ENCODE results near the gene TJP1. TPM values are rescaled to one million over a fixed set of nuclear protein-coding genes. Genes with fewer than 3 reads are reported as not detected.
"Not testable (repeated sequence)": the region's sequence is repeated elsewhere in the genome, so short reads cannot be mapped to it uniquely, and the experiment has no call there.

The TJP1 gene
- total RNA-seq, 1 donor from 2014 or later, result not detected

- H3K4me3 Mint-ChIP-seq, result no peak overlapping the region
- H3K36me3 Mint-ChIP-seq (ENCODE audit: low read depth), result no peaks in the 10 kb centered on the region
- DNase-seq, result no peak
- H3K4me1 Mint-ChIP-seq, result no peaks in the 10 kb centered on the region
- H3K9me3 Mint-ChIP-seq, result no peaks in the 10 kb centered on the region
- no peak overlapping the region for H3K27ac Mint-ChIP-seq
- peaks cover 10% of the 10 kb centered on the region for H3K27me3 Mint-ChIP-seq
- intact Hi-C loops (cut with micrococcal nuclease), result no loop called here
These were observed 47.4 kb downstream of the TJP1 start for GRCh38 chr15:29774900-29775299.

- no peaks in the 10 kb centered on the region for H3K9me3 Mint-ChIP-seq
- no peaks in the 10 kb centered on the region for H3K36me3 Mint-ChIP-seq (ENCODE audit: low read depth)
- H3K27me3 Mint-ChIP-seq, result peaks cover 10% of the 10 kb centered on the region
- H3K4me3 Mint-ChIP-seq, result no peak overlapping the region
- H3K27ac Mint-ChIP-seq, result no peak overlapping the region
- DNase-seq, result no peak
- intact Hi-C loops (cut with micrococcal nuclease), result no loop called here
- no peaks in the 10 kb centered on the region for H3K4me1 Mint-ChIP-seq
These were observed 48.5 kb downstream of the TJP1 start for GRCh38 chr15:29773816-29774215.

DNA sequence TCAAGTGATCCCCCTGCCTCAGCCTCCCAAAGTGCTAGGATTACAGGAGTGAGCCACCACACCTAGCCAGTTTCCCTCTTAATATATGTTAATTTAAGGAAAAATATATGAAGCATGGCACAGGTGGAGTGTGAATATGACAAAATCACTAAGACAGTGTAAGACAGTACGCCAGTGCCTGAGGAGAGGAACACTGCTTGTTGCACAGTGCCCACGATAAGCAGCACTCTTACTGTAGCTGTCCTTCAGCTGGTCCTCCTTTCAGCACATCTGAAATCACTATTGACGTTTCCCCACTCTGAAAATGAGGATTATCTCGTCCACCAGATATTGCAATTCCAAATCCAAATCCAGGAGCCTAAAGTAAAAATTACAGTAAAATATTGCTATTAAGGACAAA lies 49.3 kb downstream of the TJP1 start:
- Mint-ChIP-seq H3K4me1 (no peaks in the 10 kb centered on the region), H3K27me3 (peaks cover 6% of the 10 kb centered on the region), H3K4me3 (no peak overlapping the region), H3K9me3 (no peaks in the 10 kb centered on the region), H3K36me3 (ENCODE audit: low read depth) (no peaks in the 10 kb centered on the region), H3K27ac (no peak overlapping the region)
- intact Hi-C loops (cut with micrococcal nuclease), result no loop called here
- no peak for DNase-seq

DNA sequence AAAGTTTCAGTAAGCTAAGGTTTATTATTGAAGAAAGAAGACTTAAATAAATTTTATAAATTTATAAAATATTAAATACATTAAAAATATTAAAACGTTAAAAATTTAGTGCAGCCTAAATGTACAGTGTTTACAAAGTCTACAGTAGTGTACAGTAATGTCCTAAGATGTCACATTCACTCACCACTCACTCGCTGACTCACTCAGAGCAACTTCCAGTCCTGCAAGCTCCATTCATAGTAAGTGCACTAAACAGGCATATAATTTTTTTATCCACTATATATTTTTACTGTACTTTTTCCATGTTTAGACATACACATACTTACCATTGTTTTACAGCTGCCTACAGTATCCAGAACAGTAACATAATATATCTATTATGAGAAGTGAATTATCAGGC lies 51.5 kb downstream of the TJP1 start:
- H3K36me3 Mint-ChIP-seq (ENCODE audit: low read depth), result no peaks in the 10 kb centered on the region
- peaks cover 6% of the 10 kb centered on the region for H3K27me3 Mint-ChIP-seq
- H3K27ac Mint-ChIP-seq, result no peak overlapping the region
- H3K9me3 Mint-ChIP-seq, result no peaks in the 10 kb centered on the region
- DNase-seq, result no peak
- intact Hi-C loops (cut with micrococcal nuclease), result no loop called here
- no peak overlapping the region for H3K4me3 Mint-ChIP-seq
- H3K4me1 Mint-ChIP-seq, result no peaks in the 10 kb centered on the region

DNA sequence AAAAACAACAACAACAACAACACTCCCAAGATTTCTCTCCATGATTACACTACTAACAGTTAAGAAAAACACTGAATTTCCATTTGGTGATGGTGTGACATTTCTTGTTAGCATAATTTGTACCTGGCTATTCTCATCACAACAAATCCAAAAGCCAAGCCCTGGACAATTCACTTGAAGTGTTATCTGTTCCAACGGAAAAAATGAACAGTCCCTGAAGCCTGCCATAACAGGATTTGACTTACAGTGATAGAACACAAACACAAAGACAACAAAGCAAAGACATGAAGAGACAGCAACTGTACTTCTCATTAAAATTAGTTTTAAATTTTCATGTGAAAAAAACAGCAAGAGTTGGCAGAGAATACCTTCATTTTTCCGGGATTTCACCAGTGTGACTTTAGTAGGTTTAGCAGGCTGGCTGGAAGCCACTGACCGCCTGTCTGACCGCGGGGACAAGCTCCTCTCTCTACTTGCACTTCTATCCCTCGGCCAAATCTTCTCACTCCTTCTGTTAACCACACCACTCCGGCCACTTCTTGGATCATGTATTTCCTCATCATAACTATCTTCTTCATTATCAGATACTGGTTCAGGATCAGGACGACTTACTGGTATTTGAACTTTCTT lies 56.3 kb downstream of the TJP1 start:
- Mint-ChIP-seq H3K27me3 (peaks cover 4% of the 10 kb centered on the region), H3K27ac (no peak overlapping the region), H3K9me3 (no peaks in the 10 kb centered on the region), H3K4me1 (no peaks in the 10 kb centered on the region), H3K4me3 (no peak overlapping the region), H3K36me3 (ENCODE audit: low read depth) (no peaks in the 10 kb centered on the region)
- intact Hi-C loops (cut with micrococcal nuclease), result no loop called here
- no peak for DNase-seq

DNA sequence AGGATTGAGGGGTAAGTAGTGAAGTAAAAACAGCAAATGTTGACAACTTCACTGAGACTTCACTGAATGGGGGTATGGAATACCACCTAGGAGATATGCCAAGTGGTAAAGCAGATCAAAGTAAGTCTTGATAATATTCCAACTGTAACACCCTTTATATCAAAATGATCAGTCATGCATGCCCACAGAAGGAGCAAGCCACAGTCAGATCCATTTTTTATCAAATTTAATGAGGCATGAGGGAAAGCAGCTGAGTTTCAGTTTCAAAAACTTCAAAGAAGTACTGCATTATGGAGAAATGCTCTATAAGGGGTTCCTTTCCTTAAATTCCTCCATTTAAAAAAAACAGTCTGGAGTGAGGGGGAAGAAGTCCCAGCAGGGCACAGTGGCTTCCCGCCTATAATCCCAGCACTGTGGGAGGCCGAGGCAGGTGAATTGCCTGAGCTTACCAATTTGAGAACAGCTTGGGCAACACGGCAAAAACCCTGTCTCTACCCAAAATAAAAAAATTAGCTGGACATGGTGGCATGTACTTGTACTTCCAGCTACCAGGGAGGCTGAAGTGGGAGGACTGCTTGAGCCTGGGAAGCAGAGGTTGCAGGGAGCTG lies 56.9 kb downstream of the TJP1 start:
- Mint-ChIP-seq H3K36me3 (ENCODE audit: low read depth) (no peaks in the 10 kb centered on the region), H3K4me1 (no peaks in the 10 kb centered on the region), H3K9me3 (no peaks in the 10 kb centered on the region), H3K27me3 (peaks cover 4% of the 10 kb centered on the region), H3K27ac (no peak overlapping the region), H3K4me3 (no peak overlapping the region)
- intact Hi-C loops (cut with micrococcal nuclease), result no loop called here
- DNase-seq, result no peak

GRCh38 chr15:29759596-29759995 lies 62.7 kb downstream of the TJP1 start:
- Mint-ChIP-seq H3K4me3 (no peak overlapping the region), H3K27ac (no peak overlapping the region), H3K9me3 (no peaks in the 10 kb centered on the region), H3K36me3 (ENCODE audit: low read depth) (no peaks in the 10 kb centered on the region), H3K4me1 (no peaks in the 10 kb centered on the region), H3K27me3 (peaks cover 10% of the 10 kb centered on the region)
- intact Hi-C loops (cut with micrococcal nuclease), result no loop called here
- no peak for DNase-seq

GRCh38 chr15:29756358-29757267 lies 65.7 kb downstream of the TJP1 start:
- Mint-ChIP-seq H3K36me3 (ENCODE audit: low read depth) (no peaks in the 10 kb centered on the region), H3K27ac (no peak overlapping the region), H3K27me3 (peaks cover 8% of the 10 kb centered on the region), H3K4me3 (no peak overlapping the region), H3K4me1 (no peaks in the 10 kb centered on the region), H3K9me3 (no peaks in the 10 kb centered on the region)
- no peak for DNase-seq
- intact Hi-C loops (cut with micrococcal nuclease), result no loop called here

GRCh38 chr15:29754009-29754408 lies 68.3 kb downstream of the TJP1 start:
- intact Hi-C loops (cut with micrococcal nuclease); H3K27ac Mint-ChIP-seq; DNase-seq; H3K9me3 Mint-ChIP-seq; H3K27me3 Mint-ChIP-seq; H3K36me3 Mint-ChIP-seq (ENCODE audit: low read depth); H3K4me3 Mint-ChIP-seq; H3K4me1 Mint-ChIP-seq: not testable (repeated sequence)

DNA sequence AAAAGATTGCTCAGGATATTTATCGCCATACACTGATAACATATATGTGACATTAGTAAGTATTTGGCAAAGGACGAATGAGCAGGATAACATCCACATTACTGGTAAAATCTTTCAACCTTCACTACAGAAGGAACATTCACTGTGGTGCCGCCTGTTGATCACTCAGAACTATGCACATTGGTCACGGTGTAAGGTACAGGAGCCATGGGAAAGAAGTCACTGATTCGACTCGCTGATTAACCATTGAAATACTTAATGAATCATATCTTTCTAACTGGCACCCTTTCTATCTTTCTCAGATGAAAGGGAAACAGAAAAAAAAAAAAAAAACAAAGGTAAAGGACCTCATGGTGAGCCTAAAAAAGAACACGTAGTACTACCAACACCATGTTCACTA lies 68.8 kb downstream of the TJP1 start:
- no peaks in the 10 kb centered on the region for H3K36me3 Mint-ChIP-seq (ENCODE audit: low read depth)
- intact Hi-C loops (cut with micrococcal nuclease), result no loop called here
- DNase-seq, result no peak
- no peaks in the 10 kb centered on the region for H3K9me3 Mint-ChIP-seq
- H3K4me1 Mint-ChIP-seq, result no peaks in the 10 kb centered on the region
- H3K27ac Mint-ChIP-seq, result no peak overlapping the region
- H3K4me3 Mint-ChIP-seq, result no peak overlapping the region
- peaks cover 5% of the 10 kb centered on the region for H3K27me3 Mint-ChIP-seq

DNA sequence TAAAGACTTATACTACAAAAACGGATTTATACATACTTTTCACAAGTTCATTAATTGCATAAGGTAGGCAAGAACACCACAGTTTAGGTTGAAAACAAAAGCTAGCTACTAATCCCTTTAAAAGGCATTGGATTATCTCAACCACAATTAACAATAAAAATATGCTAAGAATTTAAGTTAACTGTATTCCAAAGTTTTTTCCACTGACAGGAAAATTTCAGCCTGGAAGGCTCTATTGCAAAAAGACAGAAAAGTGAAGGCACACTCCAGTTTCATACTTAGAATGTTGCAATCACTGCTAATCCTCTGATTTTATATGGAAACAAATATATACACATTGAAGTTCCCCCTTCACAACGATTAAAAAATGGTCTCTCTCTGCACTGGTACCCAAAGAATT lies 71.5 kb downstream of the TJP1 start:
- H3K4me1 Mint-ChIP-seq, result no peaks in the 10 kb centered on the region
- intact Hi-C loops (cut with micrococcal nuclease), result no loop called here
- H3K27me3 Mint-ChIP-seq, result peaks cover 2% of the 10 kb centered on the region

DNA sequence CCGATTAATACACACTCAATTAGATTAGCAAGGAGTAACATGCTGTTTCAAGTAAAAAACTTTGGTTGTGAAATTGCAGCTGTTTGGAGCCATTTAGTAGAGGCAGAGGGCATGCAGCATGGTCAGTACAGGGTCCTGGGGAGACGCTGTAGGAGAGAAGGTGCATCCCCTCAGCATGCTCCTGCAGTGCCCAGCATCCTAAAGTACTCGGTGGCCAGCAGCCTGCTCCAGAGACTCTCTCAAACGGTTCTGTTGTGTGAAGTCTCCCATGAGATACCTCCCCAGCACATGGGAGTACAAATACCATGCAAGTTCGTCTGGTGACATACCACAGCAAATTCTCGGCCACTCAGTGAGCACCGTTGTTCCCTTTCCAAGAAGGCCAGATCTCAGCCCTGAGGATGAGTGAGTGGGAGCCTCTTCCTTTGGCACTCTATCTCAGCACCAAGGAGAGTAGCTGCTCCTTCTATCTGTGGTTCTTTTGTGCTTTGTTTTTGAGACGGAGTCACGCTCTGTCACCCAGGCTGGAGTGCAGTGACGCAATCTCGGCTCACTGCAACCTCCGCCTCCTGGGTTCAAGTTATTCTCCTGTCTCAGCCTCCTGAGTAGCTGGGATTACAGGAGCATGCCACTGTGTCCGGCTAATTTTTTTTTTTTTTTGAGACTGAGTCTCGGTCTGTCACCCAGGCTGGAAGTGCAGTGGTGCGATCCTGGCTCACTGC lies 72.7 kb downstream of the TJP1 start:
- Mint-ChIP-seq H3K36me3 (ENCODE audit: low read depth) (no peaks in the 10 kb centered on the region), H3K4me3 (no peak overlapping the region), H3K27me3 (peaks cover 2% of the 10 kb centered on the region), H3K27ac (no peak overlapping the region), H3K4me1 (no peaks in the 10 kb centered on the region), H3K9me3 (no peaks in the 10 kb centered on the region)
- intact Hi-C loops (cut with micrococcal nuclease), result no loop called here
- DNase-seq, result no peak

More for the DNA sequence above, 71.5 kb downstream of the TJP1 start:
- Mint-ChIP-seq H3K27ac (no peak overlapping the region), H3K36me3 (ENCODE audit: low read depth) (no peaks in the 10 kb centered on the region), H3K9me3 (no peaks in the 10 kb centered on the region), H3K4me3 (no peak overlapping the region)
- no peak for DNase-seq

DNA sequence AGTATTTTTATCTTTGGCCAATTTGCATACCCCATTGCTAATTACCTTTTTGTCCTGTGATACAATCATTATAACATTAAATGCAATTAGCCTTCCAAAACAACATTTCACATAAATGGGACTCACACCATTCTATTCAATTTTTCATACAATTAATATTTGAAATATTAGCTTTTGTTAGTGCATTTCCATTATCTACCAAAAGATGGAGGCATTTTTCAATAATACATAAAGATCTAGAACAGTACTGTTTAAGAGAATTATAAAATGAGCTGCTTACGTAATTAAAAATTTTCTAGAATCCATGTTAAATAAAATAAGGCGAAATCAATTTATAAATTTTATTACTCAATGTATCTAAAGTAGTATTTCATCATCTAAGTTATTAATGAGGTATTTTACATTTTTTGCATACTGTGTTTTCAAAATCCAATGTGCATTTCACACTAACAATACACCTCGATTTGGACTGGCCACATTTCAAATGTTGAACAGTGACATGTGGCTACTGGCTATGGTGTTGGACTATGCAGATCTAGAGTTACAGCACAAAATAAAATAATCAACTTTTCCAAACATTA lies 74.3 kb downstream of the TJP1 start:
- Mint-ChIP-seq H3K9me3 (no peaks in the 10 kb centered on the region), H3K27me3 (peaks cover 2% of the 10 kb centered on the region), H3K4me1 (no peaks in the 10 kb centered on the region), H3K36me3 (ENCODE audit: low read depth) (no peaks in the 10 kb centered on the region), H3K4me3 (no peak overlapping the region), H3K27ac (no peak overlapping the region)
- no peak for DNase-seq
- intact Hi-C loops (cut with micrococcal nuclease), result no loop called here
